BLaER1 treated with 17β-estradiol and CSF1 and Interleukin-3, amounts not matched to agents 10 nM and 100 nM (cell line): ENCODE measurements around the gene COQ5.
A peak's percentile ranks its signal among the peaks of the same experiment; 100 is the strongest.

Experiments
- H3K27ac ChIP-seq, 11 experiments: shearing (Covaris generic); formaldehyde crosslinking; 2 replicates each; pipeline ENCODE4 v1.8.1; 2022
- H3K27me3 ChIP-seq, 11 experiments: shearing (Covaris generic); formaldehyde crosslinking; 2 replicates each; pipeline ENCODE4 v1.8.1; 2022
- H3K36me3 ChIP-seq, 11 experiments: shearing (Covaris generic); formaldehyde crosslinking; 2 replicates each; pipeline ENCODE4 v1.8.1; 2022
- H3K4me1 ChIP-seq, 10 experiments: shearing (Covaris generic); formaldehyde crosslinking; 2 replicates each; pipeline ENCODE4 v1.8.1; 2022
- H3K4me2 ChIP-seq, 11 experiments: shearing (Covaris generic); formaldehyde crosslinking; 2 replicates each; pipeline ENCODE4 v1.8.1; 2022
- H3K4me3 ChIP-seq, 10 experiments: shearing (Covaris generic); formaldehyde crosslinking; 2 replicates each; pipeline ENCODE4 v1.8.1; 2022
- H3K9ac ChIP-seq, 11 experiments: shearing (Covaris generic); formaldehyde crosslinking; 2 replicates each; pipeline ENCODE4 v1.8.1; 2022
- H3K9me3 ChIP-seq, 11 experiments: shearing (Covaris generic); formaldehyde crosslinking; replicated peaks in 1 of 11; 2 replicates each; pipeline ENCODE4 v1.8.1; 2022
- H4K20me1 ChIP-seq, 11 experiments: shearing (Covaris generic); formaldehyde crosslinking; 2 replicates each; pipeline ENCODE4 v1.8.1; 2022
- Cebpa-rat ChIP-seq, 11 experiments: shearing (Covaris generic); IDR thresholded peaks; 2 replicates each; pipeline ENCODE4 v1.8.1; 2022

The COQ5 gene

DNA sequence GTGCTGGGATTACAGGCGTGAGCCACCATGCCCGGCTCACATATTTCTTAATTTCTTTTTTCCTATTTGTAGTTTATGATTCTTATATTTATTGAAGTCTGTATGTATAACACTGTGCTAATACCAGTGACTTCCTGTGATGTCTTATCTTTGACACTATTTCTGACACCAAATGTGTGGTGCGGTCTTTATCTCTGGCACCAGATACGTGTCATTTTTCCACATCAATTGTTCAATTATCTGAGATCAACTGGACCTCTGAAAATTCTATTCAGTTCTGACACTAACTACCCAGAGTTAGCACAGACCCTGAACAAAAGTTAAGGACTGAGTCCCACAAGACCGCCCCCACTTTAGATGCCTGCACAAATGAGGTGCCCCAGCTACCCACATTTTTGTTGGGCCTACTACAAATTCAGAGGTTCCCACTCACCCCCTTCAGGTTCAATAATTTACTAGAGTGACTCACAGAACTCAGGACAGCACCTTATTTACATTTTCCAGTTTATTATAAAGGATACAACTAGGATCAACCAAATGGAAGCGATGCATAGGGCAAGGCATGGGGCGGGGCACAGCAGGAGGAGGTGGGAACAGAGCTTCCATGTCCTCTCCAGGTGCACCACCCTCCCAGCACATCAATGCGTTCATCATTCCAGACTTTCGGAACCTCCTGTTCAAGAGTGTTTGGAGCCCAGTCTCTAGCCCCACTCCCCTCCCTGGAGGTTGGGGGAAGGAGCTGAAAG is 47.8 kb downstream of the COQ5 start:
- H3K27me3 ChIP-seq = no peaks in the 10 kb centered on the region
- peaks cover 9 to 18% (median 16%) of the 10 kb centered on the region in 10 experiments for H3K4me1 ChIP-seq
- TF ChIP-seq Cebpa-rat (IDR thresholded peaks at IDR 0.05) = no peak
- no peaks in the 10 kb centered on the region for H4K20me1 ChIP-seq
- H3K4me2 ChIP-seq = no peak overlapping the region
- H3K36me3 ChIP-seq = peaks cover 0 to 19% (median 15%) of the 10 kb centered on the region in 11 experiments; a peak in 16 of 22 replicates
- H3K9me3 ChIP-seq = no peaks in the 10 kb centered on the region
- H3K4me3 ChIP-seq = no peak overlapping the region
- no peak overlapping the region for H3K27ac ChIP-seq
- no peak overlapping the region for H3K9ac ChIP-seq

DNA sequence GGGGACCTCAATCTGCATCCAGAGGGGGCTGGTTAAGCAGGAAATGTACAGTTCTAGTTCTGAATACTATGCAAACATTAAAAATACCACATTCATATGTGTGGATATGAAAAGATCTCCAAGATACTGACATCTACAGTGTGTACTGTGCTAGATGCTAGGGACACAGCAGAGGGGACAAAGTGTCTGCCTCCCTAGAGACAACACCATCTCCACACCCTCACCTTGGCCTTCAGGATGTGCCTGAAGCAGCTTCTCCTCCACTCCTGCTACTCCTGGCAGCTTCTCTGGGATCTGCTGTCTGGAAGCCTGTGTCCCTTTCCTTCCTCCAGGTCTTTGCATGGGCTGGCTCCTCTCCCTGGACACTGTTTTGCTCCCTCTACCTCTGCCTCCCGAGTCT is 48.7 kb downstream of the COQ5 start:
- no peak overlapping the region for H3K4me3 ChIP-seq
- no peaks in the 10 kb centered on the region for H3K27me3 ChIP-seq
- peaks cover 4 to 28% (median 11%) of the 10 kb centered on the region in 10 experiments; a peak in 16 of 20 replicates for H3K4me1 ChIP-seq
- no peaks in the 10 kb centered on the region for H4K20me1 ChIP-seq
- no peak overlapping the region for H3K27ac ChIP-seq
- H3K9me3 ChIP-seq = no peaks in the 10 kb centered on the region
- H3K9ac ChIP-seq = peak overlapping the region in 1 of 11 experiments; percentile 35; a peak in 2 of 22 replicates
- no peak for TF ChIP-seq Cebpa-rat (IDR thresholded peaks at IDR 0.05)
- H3K4me2 ChIP-seq = no peak overlapping the region
- H3K36me3 ChIP-seq = peaks cover 0 to 19% (median 15%) of the 10 kb centered on the region in 11 experiments; a peak in 16 of 22 replicates

DNA sequence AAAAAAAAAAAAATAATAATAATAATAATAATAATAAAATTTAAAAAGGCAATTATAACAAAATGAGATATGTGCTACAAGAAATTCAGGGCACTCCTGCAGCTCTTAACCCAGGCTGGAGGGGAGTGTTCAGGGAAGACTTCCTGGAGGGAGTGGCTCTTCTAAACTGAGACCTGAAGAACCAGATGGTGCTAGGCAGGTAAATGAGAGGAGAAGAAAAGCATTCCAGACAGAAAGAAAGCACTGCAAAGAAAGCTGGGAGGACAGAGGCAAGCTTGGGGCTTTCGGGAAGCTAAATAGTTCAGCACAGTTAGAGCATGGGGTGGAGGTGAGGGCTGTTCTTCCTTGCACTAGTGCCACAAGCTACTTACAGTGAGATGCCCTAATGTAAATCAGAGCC is 49.5 kb downstream of the COQ5 start:
- H4K20me1 ChIP-seq = peaks cover 0 to 2% (median 0%) of the 10 kb centered on the region in 11 experiments; a peak in 1 of 22 replicates
- H3K9ac ChIP-seq = no peak overlapping the region; a peak in 1 of 22 replicates
- peaks cover 9 to 36% (median 19%) of the 10 kb centered on the region in 10 experiments; a peak in 18 of 20 replicates for H3K4me1 ChIP-seq
- peaks cover 0 to 19% (median 15%) of the 10 kb centered on the region in 11 experiments; a peak in 16 of 22 replicates for H3K36me3 ChIP-seq
- TF ChIP-seq Cebpa-rat (IDR thresholded peaks at IDR 0.05) = no peak
- no peak overlapping the region for H3K4me2 ChIP-seq
- no peaks in the 10 kb centered on the region for H3K27me3 ChIP-seq
- no peaks in the 10 kb centered on the region for H3K9me3 ChIP-seq
- no peak overlapping the region for H3K27ac ChIP-seq
- H3K4me3 ChIP-seq = no peak overlapping the region

DNA sequence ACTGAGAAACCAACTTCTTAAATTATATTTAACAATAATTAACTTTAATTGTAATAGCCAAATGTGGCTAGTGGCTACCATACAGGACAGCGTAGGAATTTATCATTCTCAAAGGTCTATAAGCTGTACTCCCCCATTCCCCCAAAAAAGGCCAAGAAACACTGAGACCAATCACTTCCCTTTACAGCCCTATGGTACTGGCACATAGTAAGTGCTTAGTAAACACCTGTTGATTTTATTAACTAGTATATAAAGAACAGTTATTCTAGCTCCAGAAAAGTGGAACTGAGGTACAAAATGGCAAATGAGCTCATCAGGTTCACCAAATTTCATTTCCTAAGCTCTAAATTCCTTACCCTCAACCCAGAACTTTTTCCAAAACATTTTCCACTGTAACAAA is 53.3 kb downstream of the COQ5 start:
- H3K9ac ChIP-seq = no peak overlapping the region
- no peaks in the 10 kb centered on the region for H3K36me3 ChIP-seq
- H3K4me2 ChIP-seq = peak overlapping the region in 3 of 11 experiments; percentile 51 to 71 (median 70); a peak in 3 of 22 replicates
- H3K27ac ChIP-seq = no peak overlapping the region
- no peak for TF ChIP-seq Cebpa-rat (IDR thresholded peaks at IDR 0.05)
- peaks cover 23 to 55% (median 29%) of the 10 kb centered on the region in 10 experiments for H3K4me1 ChIP-seq
- no peaks in the 10 kb centered on the region for H3K27me3 ChIP-seq
- H4K20me1 ChIP-seq = peaks cover 0 to 8% (median 0%) of the 10 kb centered on the region in 11 experiments; a peak in 1 of 22 replicates
- no peak overlapping the region for H3K4me3 ChIP-seq
- no peaks in the 10 kb centered on the region for H3K9me3 ChIP-seq

DNA sequence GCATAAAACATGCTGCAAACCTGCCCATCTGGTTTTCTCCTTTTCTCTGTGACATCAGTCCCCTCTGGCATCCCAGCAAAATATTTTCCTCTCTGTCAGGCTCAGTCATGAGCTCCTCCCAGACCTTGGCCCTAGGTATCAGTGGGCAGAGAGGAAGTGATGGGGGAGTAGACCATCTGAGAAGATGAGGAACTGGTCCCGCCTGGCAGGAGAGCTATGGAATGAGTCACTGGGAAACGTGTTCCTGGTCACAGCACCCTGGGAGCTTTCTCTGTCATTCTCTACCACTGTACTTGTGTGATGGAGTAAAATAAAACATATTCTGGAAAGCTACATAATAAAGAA is 54.4 kb downstream of the COQ5 start:
- Histone ChIP-seq H3K27ac (no peak overlapping the region), H3K27me3 (no peaks in the 10 kb centered on the region), H3K9me3 (no peaks in the 10 kb centered on the region), H4K20me1 (peaks cover 0 to 8% (median 0%) of the 10 kb centered on the region in 11 experiments; a peak in 1 of 22 replicates), H3K4me1 (peaks cover 30 to 62% (median 36%) of the 10 kb centered on the region in 10 experiments), H3K9ac (no peak overlapping the region), H3K4me2 (peak overlapping the region in 7 of 11 experiments; percentile 20 to 71 (median 51); a peak in 13 of 22 replicates), H3K4me3 (no peak overlapping the region), H3K36me3 (no peaks in the 10 kb centered on the region)
- TF ChIP-seq Cebpa-rat (IDR thresholded peaks at IDR 0.05) = no peak

GRCh38 chr12:120473807-120474615 is 54.9 kb downstream of the COQ5 start:
- H3K4me1 ChIP-seq = peaks cover 30 to 62% (median 36%) of the 10 kb centered on the region in 10 experiments
- peaks cover 0 to 9% (median under 1%) of the 10 kb centered on the region in 11 experiments; a peak in 14 of 22 replicates for H4K20me1 ChIP-seq
- H3K9ac ChIP-seq = no peak overlapping the region
- no peaks in the 10 kb centered on the region for H3K9me3 ChIP-seq
- no peak overlapping the region for H3K27ac ChIP-seq
- peak overlapping the region in 7 of 11 experiments; percentile 20 to 71 (median 51); a peak in 13 of 22 replicates for H3K4me2 ChIP-seq
- no peaks in the 10 kb centered on the region for H3K36me3 ChIP-seq
- H3K27me3 ChIP-seq = no peaks in the 10 kb centered on the region
- TF ChIP-seq Cebpa-rat (IDR thresholded peaks at IDR 0.05) = no peak
- no peak overlapping the region for H3K4me3 ChIP-seq

DNA sequence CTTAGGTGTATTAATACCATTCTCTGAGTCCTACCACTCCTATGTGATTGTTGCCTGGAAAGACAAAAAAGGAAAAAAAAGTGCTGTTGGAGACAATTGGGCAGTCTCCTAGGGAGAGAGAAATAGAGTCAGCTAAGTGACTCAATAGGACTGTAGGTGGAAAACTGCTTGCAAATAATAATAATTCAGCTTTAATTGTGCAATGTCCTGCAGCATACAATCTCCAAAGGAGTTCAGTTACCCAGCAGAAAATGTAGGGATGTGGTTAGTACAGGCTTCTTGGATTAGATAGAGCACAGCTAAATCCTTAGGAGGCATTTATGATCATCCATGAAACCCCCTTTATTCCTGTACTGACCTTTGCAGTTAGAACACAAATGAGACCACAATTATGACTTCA is 56.4 kb downstream of the COQ5 start:
- Histone ChIP-seq H3K9ac (no peak overlapping the region), H3K4me2 (peak overlapping the region in 4 of 11 experiments; percentile 0 to 26 (median 12); a peak in 6 of 22 replicates), H4K20me1 (peaks cover 12 to 24% (median 15%) of the 10 kb centered on the region in 11 experiments), H3K27me3 (no peaks in the 10 kb centered on the region), H3K36me3 (peaks cover 0 to 5% (median 3%) of the 10 kb centered on the region in 11 experiments; a peak in 17 of 22 replicates), H3K4me3 (no peak overlapping the region), H3K27ac (no peak overlapping the region), H3K9me3 (no peaks in the 10 kb centered on the region), H3K4me1 (peaks cover 38 to 66% (median 41%) of the 10 kb centered on the region in 10 experiments)
- no peak for TF ChIP-seq Cebpa-rat (IDR thresholded peaks at IDR 0.05)

DNA sequence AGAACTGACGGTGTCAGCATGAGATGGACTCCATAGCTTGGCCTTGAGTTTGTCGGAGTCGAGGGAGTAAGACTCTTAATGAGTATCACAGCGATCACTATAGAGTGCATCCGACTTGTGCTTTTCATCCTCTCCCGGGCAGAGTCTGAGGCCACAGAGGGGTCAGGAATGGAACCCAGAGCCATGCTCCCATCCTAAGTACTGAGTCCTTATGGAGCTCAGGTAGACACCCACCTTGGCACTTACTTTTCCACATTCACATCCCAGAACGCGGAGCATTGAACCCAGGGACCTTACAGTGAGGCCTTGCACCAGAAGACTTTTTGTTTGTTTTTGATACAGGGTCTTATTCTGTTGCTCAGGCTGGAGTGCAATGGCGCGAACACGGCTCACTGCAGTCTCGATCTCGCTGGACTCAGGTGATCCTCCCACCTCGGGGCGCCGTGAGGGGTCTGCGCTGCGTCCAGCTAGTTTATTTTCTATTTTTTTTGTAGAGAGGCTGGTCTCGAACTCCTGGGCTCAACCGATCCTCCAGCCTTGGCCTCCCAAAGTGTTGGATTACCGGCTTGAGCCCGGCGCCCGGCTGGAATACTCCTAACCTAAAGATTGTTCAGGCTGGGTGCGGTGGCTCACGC is 58.7 kb downstream of the COQ5 start:
- Histone ChIP-seq H3K36me3 (peaks cover 18 to 27% (median 25%) of the 10 kb centered on the region in 11 experiments), H3K4me2 (peak overlapping the region; percentile 84 to 98 (median 90)), H3K9me3 (no peaks in the 10 kb centered on the region), H3K4me3 (peak overlapping the region; percentile 85 to 99 (median 96)), H4K20me1 (peaks cover 34 to 46% (median 38%) of the 10 kb centered on the region in 11 experiments), H3K9ac (peak overlapping the region; percentile 92 to 99 (median 98)), H3K27me3 (no peaks in the 10 kb centered on the region), H3K27ac (peak overlapping the region; percentile 92 to 99 (median 97); a peak in 21 of 22 replicates), H3K4me1 (peaks cover 49 to 73% (median 56%) of the 10 kb centered on the region in 10 experiments)
- TF ChIP-seq Cebpa-rat (IDR thresholded peaks at IDR 0.05) = no peak
